Activated CD4-positive, alpha-beta memory T cell treated with anti-CD3 and anti-CD28 coated beads for 36 hours (primary cell): ENCODE data around the gene MLANA. TPM values are rescaled to one million over a fixed set of nuclear protein-coding genes. Genes with fewer than 3 reads are reported as not detected.
"Not testable (repeated sequence)": the region's sequence is repeated elsewhere in the genome, so short reads cannot be mapped to it uniquely, and the experiment has no call there.

Experiments used
- CTCF ChIA-PET: fragments of 350-600 bp; sonication (Branson Sonifier 250); formaldehyde crosslinking; loops from one replicate; lab custom pipeline; 2021; ENCODE audit warnings: antibody characterized with exemption, inconsistent platforms; lab: Charles Lee
- POLR2A ChIA-PET: fragments of 350-600 bp; sonication (Branson Sonifier 250); formaldehyde crosslinking; loops from one replicate; lab custom pipeline; 2021; ENCODE audit warnings: antibody characterized with exemption; lab: Charles Lee
- DNase-seq: peaks from one replicate; pipeline ENCODE4 v3.0.0-alpha.2; 2020
- H3K27ac Mint-ChIP-seq: one replicate; pipeline ENCODE4 v1.8.0; 2021; ENCODE audit warnings: mixed read lengths
- H3K27me3 Mint-ChIP-seq: one replicate; pipeline ENCODE4 v1.8.0; 2021; ENCODE audit warnings: mixed read lengths
- H3K36me3 Mint-ChIP-seq: one replicate; pipeline ENCODE4 v1.8.0; 2021; ENCODE audit warnings: mixed read lengths
- H3K4me1 Mint-ChIP-seq: one replicate; pipeline ENCODE4 v1.8.0; 2021; ENCODE audit warnings: low read depth, mixed read lengths
- H3K4me3 Mint-ChIP-seq: one replicate; pipeline ENCODE4 v1.8.0; 2021; ENCODE audit warnings: mild to moderate bottlenecking, mixed read lengths
- H3K9me3 Mint-ChIP-seq: one replicate; pipeline ENCODE4 v1.8.0; 2021; ENCODE audit warnings: mixed read lengths
- intact Hi-C: fragments of 100-400 bp; cut with micrococcal nuclease; formaldehyde crosslinking; loops from one replicate; pipeline ENCODE4 v1.15.1; 2023
- total RNA-seq, 2 experiments: library from RNA; stranded (reverse); gene quantifications; one replicate each; pipeline ENCODE4 v1.2.3, GENCODE V29; 2021

MLANA gene
- total RNA-seq, 2 experiments from 2014 or later, result not detected

DNA sequence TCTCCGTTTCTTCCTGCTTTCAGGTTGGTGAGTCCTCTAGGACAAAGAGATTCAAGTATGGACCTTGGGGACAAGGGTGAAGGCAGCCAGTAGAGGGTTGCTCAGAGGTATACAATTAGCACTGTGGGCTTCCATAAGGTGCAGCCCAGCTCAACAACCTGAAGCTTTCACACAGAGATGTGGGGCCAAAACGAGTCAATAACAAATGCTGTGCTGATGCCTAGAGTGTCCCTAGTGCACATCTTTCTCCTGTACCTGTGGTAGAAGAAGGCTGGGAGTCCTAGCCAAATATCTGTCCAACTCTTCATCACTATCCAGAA is 20.7 kb upstream of the MLANA start:
- no peak for DNase-seq
- Mint-ChIP-seq H3K4me3 (no peak overlapping the region), H3K9me3 (no peaks in the 10 kb centered on the region), H3K27ac (no peak overlapping the region), H3K36me3 (peaks cover 3% of the 10 kb centered on the region), H3K4me1 (peaks cover 9% of the 10 kb centered on the region), H3K27me3 (no peaks in the 10 kb centered on the region)
- ChIA-PET POLR2A (no interaction called here), CTCF (interaction anchor here (1.0 to 3.4 kb wide), 5 partner anchors 12 to 185 kb away, joined by 3 to 19 read pairs (median 10); partner anchors contain the start of gene ERMP1)
- intact Hi-C loops, result no loop called here

DNA sequence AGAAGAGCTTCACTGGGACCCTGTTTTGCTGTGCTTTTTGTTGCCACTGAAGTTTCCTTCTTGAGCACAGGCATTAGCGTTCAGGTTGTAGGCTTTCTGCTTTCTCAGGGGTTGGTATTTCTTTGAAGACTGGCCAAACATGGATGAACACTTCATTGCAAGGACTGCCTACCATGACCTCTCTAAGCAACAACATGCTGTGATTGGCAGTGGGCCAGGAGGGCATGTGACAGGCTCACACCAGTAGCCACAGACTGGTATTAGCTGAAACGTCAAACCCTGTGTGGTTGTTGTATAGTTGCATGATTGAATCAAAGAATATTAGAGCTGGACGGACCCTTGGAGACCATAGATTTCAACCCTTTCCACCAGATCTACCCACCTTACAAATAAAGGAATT is 20.0 kb upstream of the MLANA start:
- Mint-ChIP-seq H3K4me3 (no peak overlapping the region), H3K36me3 (peaks cover 3% of the 10 kb centered on the region), H3K27ac (no peak overlapping the region), H3K9me3 (no peaks in the 10 kb centered on the region), H3K4me1 (peaks cover 9% of the 10 kb centered on the region), H3K27me3 (no peaks in the 10 kb centered on the region)
- POLR2A ChIA-PET, result no interaction called here
- intact Hi-C loops, result no loop called here
- CTCF ChIA-PET, result interaction anchor here (1.1 to 3.4 kb wide), 4 partner anchors 13 to 184 kb away, joined by 4 to 19 read pairs (median 12); partner anchors contain the start of gene ERMP1
- DNase-seq, result no peak

DNA sequence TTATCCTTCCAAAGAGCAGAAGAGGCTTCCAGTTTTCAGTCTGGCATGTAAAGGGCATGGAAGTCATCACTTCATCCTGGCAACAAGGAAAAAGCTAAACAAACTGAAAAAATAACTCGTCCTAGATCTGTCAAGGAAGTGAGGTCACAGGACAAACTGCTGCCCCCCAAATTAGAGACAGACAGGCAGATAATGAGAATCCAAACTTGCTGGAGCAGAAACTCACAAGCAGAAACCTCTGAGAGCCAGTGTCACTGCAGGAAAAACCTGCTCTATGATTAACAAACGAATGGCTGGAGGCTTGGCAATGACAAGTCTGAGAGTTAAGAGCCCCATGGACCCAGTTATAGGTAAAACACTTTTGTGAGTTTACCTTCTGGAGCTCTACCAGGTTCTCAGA is 18.9 kb upstream of the MLANA start:
- intact Hi-C loops, result no loop called here
- no peak for DNase-seq
- Mint-ChIP-seq H3K27me3 (no peaks in the 10 kb centered on the region), H3K4me3 (no peak overlapping the region), H3K27ac (no peak overlapping the region), H3K9me3 (no peaks in the 10 kb centered on the region), H3K4me1 (peaks cover 11% of the 10 kb centered on the region), H3K36me3 (peaks cover 2% of the 10 kb centered on the region)
- ChIA-PET CTCF (interaction anchor here (3.4 kb wide), 1 partner anchor 14 kb away, joined by 19 read pairs; no protein-coding TSS in a partner anchor), POLR2A (no interaction called here)

DNA sequence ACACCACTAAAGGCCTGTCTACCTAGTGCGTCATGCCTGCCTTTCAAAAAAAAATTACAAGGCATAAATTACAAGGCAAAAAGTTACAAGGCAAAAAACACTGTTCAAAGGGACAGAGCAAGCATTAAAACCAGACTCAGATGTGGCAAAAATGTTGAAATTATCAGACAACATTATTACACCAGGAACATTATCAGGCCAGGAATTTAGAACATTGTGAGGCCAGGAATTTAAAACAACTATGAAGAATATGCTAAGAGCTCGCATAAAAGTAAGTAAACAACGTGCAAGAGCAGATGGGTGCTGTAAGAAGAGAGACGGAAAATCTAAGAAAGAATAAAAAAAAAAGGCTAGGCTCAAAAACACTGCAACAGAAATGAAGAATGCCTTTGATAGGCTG is 18.2 kb upstream of the MLANA start:
- Mint-ChIP-seq H3K27me3 (no peaks in the 10 kb centered on the region), H3K27ac (no peak overlapping the region), H3K36me3 (no peaks in the 10 kb centered on the region), H3K4me1 (peaks cover 11% of the 10 kb centered on the region), H3K4me3 (no peak overlapping the region), H3K9me3 (no peaks in the 10 kb centered on the region)
- intact Hi-C loops, result no loop called here
- POLR2A ChIA-PET, result no interaction called here
- CTCF ChIA-PET, result interaction anchor here (0.7 to 1.5 kb wide), 2 partner anchors 9 to 318 kb away, joined by 4 read pairs; no protein-coding TSS in a partner anchor
- DNase-seq, result no peak

DNA sequence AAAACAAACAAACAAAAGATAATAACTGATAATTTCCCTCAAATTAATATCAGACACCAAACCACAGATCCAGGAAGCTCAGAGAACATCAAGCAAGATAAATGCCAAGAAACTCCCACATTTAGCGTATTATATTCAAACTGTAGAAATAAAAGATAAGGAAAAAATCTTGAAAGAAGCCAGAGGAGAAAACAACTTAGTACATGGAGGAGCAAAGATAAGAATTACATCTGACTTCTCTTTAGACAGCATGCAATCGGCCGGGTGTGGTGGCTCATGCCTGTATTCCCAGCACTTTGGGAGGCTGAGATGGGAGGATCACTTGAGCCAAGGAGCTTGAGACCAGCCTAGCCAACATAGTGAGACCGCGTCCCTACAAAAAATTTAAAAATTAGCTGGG is 17.2 kb upstream of the MLANA start:
- no peak for DNase-seq
- intact Hi-C loops, result no loop called here
- no peak overlapping the region for H3K27ac Mint-ChIP-seq
- ChIA-PET CTCF (interaction anchor here (1.5 to 2.0 kb wide), 2 partner anchors 10 to 13 kb away, joined by 4 to 10 read pairs; no protein-coding TSS in a partner anchor), POLR2A (no interaction called here)
- no peaks in the 10 kb centered on the region for H3K27me3 Mint-ChIP-seq
- H3K4me3 Mint-ChIP-seq, result no peak overlapping the region
- H3K9me3 Mint-ChIP-seq, result no peaks in the 10 kb centered on the region
- H3K4me1 Mint-ChIP-seq, result peaks cover 11% of the 10 kb centered on the region
- H3K36me3 Mint-ChIP-seq, result no peaks in the 10 kb centered on the region

DNA sequence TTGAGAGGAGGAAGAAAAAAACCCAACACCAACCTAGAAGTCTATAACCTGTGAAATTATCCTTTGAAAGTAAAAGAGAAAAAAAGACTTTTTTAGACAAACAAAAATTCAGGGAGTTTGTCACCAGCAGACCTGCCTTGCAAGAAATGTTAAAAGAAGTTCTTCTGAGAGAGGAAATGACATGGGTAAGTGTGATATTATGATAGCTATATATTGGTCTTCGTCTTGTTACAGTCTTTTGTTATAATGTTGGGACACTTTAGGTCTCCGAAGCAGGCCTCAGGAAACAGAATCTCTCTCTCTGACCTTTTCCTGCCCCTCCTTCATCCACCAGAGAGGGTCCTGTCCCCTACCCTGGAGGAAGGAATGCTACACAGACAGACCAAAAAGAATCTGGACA is 16.6 kb upstream of the MLANA start:
- Mint-ChIP-seq H3K27ac (no peak overlapping the region), H3K9me3 (no peaks in the 10 kb centered on the region), H3K27me3 (no peaks in the 10 kb centered on the region), H3K4me1 (peaks cover 11% of the 10 kb centered on the region), H3K4me3 (no peak overlapping the region), H3K36me3 (no peaks in the 10 kb centered on the region)
- intact Hi-C loops, result loop anchor here (2.0 kb wide), 1 partner anchor 73 kb away; no protein-coding TSS in a partner anchor
- DNase-seq, result no peak
- POLR2A ChIA-PET, result no interaction called here
- CTCF ChIA-PET, result interaction anchor here (1.5 to 2.0 kb wide), 2 partner anchors 10 to 12 kb away, joined by 4 to 10 read pairs; no protein-coding TSS in a partner anchor

DNA sequence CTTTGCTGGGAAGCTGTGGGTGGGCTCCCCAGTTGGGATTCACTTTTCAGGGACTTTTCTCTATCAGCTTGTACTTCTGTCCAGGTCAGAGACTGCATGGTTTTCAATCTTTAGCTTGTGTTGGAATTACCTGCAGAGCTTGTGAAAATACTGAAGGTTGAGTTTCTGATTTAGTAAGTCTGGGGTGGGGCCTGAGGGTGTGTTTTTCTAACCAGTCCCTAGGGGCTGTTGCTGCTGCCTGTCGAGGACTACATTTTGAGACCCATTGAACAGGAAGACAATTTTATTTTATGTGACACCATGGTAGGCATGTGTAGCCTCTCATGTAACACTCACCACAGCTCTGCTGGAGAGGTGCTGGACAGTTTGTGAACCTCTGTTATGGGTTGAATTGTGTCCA is 14.7 kb upstream of the MLANA start:
- no peaks in the 10 kb centered on the region for H3K27me3 Mint-ChIP-seq
- no peaks in the 10 kb centered on the region for H3K36me3 Mint-ChIP-seq
- no peak overlapping the region for H3K4me3 Mint-ChIP-seq
- intact Hi-C loops, result no loop called here
- CTCF ChIA-PET, result interaction anchor here (0.7 kb wide), 1 partner anchor 11 kb away, joined by 4 read pairs; no protein-coding TSS in a partner anchor
- H3K27ac Mint-ChIP-seq, result no peak overlapping the region
- no peaks in the 10 kb centered on the region for H3K9me3 Mint-ChIP-seq
- POLR2A ChIA-PET, result no interaction called here
- no peak for DNase-seq
- peaks cover 2% of the 10 kb centered on the region for H3K4me1 Mint-ChIP-seq

DNA sequence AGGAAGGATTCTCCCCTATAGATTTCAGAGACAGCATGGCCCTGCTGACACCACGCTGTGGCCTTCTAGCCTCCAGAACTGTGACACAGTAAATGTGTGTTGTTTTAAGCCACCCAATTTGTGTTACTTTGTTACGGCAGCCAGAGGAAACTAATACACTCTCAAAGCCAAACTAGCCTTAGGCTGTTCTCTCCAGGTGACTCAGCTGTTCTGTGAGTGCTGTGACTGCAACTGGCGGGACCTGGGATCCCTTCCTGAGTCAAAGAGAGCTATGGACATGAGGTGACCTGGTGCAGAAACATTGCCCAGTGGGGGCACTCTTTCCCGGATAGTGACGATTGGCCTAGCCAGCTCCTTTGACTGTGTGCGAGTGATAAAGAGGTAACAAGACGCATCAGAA is 14.0 kb upstream of the MLANA start:
- H3K4me3 Mint-ChIP-seq, result no peak overlapping the region
- no peaks in the 10 kb centered on the region for H3K27me3 Mint-ChIP-seq
- H3K4me1 Mint-ChIP-seq, result peaks cover 2% of the 10 kb centered on the region
- ChIA-PET POLR2A (no interaction called here), CTCF (no interaction called here)
- no peaks in the 10 kb centered on the region for H3K36me3 Mint-ChIP-seq
- H3K9me3 Mint-ChIP-seq, result no peaks in the 10 kb centered on the region
- intact Hi-C loops, result no loop called here
- H3K27ac Mint-ChIP-seq, result no peak overlapping the region
- no peak for DNase-seq

DNA sequence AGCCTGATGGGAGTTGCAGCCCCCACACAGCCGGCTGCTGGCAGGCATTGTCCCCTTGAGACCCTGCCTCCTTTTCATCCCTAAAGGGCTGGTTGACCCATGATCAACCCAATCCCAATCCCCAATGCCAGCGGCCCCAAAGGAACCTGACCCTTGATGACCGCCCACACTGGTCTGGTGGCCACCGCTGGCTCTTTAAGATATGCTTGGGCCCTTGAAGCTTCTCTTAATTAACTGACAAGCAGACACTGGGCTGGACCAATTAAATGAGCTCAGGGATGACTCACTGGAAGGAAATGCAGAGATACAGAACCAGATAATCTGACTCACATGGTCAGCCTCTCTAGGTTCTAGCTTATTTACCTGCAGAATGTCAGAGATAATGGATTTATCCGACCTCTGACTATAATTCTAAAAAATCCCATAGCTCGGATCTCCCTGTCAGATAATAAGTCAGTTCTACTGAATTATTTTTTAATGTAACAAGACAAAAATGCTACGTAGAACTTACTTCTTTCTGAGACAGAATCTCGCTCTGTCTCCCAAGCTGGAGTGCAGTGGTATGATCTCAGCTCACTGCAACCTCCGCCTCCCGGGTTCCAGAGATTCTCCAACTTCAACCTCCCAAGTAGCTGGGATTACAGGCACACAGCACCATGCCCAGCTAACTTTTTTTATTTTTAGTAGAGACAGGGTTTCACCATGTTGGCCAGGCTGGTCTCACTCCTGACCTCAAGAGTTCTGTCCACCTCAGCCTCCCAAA is 11.1 kb upstream of the MLANA start:
- no peak for DNase-seq
- Mint-ChIP-seq H3K27me3 (no peaks in the 10 kb centered on the region), H3K4me3 (no peak overlapping the region), H3K9me3 (no peaks in the 10 kb centered on the region), H3K4me1 (peaks cover 2% of the 10 kb centered on the region), H3K27ac (no peak overlapping the region), H3K36me3 (no peaks in the 10 kb centered on the region)
- POLR2A ChIA-PET, result no interaction called here
- CTCF ChIA-PET, result interaction anchor here (1.0 to 1.5 kb wide), 4 partner anchors 25 to 427 kb away, joined by 3 to 5 read pairs (median 4); no protein-coding TSS in a partner anchor
- intact Hi-C loops, result no loop called here

DNA sequence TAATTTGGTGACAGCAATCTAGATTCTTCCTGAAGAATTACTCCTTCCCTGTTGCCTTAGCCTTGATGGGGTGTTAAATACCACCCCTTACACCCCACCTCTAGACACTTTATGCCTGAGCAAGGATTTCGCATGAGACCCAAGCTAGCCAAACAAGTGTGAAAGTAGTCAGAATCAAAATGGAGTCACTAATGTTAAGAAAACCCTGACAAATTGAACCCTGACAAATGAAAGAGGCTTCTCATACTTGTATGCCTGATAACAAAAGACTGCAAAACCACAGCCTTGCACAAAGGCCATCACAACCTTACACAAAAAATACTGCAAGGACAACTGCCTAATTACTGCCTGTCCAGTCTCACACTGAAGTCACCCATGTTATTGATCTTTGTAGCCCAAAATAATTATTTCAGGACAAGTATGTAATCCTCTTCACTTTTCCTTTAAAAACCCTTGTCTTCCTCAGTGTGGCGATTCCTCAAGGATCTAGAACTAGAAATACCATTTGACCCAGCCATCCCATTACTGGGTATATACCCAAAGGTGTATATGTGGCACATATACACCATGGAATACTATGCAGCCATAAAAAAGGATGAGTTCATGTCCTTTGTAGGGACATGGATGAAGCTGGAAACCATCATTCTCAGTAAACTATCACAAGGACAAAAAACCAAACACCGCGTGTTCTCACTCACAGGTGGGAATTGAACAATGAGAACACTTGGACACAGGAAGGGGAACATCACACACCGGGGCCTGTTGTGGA is 8.3 kb upstream of the MLANA start:
- H3K4me3 Mint-ChIP-seq, intact Hi-C loops, H3K36me3 Mint-ChIP-seq, DNase-seq, H3K9me3 Mint-ChIP-seq, H3K27me3 Mint-ChIP-seq, H3K27ac Mint-ChIP-seq, POLR2A ChIA-PET, H3K4me1 Mint-ChIP-seq: not testable (repeated sequence)
- CTCF ChIA-PET, result interaction anchor here (7.7 kb wide), 1 partner anchor 170 kb away, joined by 166 read pairs; no protein-coding TSS in a partner anchor

DNA sequence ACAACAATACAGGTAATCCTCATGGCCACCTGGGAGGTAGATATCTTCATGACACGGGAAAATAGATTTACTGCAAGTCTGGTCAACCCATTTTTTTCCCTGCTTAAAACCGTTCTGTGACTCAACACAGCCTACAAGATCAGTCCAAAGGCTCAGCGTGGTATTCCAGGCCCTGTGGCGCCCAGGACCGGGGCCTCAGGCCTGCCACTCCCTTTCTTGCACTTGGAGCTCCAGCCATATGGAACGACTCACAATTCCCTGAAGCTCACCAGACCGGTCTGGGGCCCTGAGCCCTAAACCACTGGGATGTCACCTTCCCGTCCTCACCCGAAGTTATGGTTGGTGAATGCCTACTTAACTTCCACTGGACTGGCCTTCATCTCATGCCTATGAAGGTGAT is 6.5 kb upstream of the MLANA start:
- Mint-ChIP-seq H3K36me3 (no peaks in the 10 kb centered on the region), H3K9me3 (no peaks in the 10 kb centered on the region), H3K27me3 (no peaks in the 10 kb centered on the region), H3K27ac (no peak overlapping the region), H3K4me1 (peaks cover 3% of the 10 kb centered on the region), H3K4me3 (no peak overlapping the region)
- ChIA-PET POLR2A (no interaction called here), CTCF (interaction anchor here (1.0 to 7.7 kb wide), 6 partner anchors 13 to 422 kb away, joined by 3 to 166 read pairs (median 26); no protein-coding TSS in a partner anchor)
- intact Hi-C loops, result no loop called here
- no peak for DNase-seq
